ENCODE results near the gene MICAL3.
"Not testable (repeated sequence)": the region's sequence is repeated elsewhere in the genome, so short reads cannot be mapped to it uniquely, and the experiment has no call there.

Gene MICAL3

DNA sequence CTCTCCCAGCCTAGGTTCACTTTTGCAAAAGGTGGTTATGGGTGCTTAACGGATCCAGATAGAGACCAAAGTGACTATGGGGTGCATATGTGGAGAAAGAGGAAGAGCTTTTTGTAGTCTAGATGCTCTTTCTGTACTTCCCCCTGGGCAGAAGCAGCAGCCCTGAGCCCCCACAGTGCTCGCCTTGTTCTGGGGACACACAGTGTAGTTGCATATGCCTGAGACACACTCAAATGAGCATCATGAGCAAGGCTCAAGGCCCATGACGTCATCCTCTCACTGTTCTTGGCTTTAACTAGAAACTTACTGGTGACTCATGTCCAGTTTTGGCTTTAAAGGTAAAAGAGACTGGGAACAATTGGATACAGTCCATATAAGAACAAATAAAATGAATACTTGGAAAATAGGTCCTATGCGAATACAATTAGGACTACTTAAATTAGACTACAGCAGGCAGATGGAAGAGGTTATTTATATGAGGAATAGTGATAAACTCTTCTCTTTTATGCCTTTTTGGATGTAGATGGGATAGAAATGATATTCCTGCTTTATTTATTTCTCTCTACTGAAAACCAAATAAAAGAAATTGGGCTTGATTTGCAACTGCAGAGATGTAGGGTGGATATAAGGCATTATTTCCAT lies 33.3 kb upstream of the MICAL3 start:
- Mint-ChIP-seq H3K27ac (ENCODE audit: low read depth) (no peak overlapping the region), H3K4me3 (no peak overlapping the region), H3K9me3 (no peaks in the 10 kb centered on the region), H3K27me3 (no peaks in the 10 kb centered on the region), H3K36me3 (ENCODE audit: insufficient read depth) (no peaks in the 10 kb centered on the region), H3K4me1 (no peaks in the 10 kb centered on the region)
- DNase-seq (ENCODE audit: low spot score in 2 of 2) (no peak), ATAC-seq (replicated peaks; ENCODE audit: extremely low read depth, poor library complexity, severe bottlenecking) (peak; percentile 52)

DNA sequence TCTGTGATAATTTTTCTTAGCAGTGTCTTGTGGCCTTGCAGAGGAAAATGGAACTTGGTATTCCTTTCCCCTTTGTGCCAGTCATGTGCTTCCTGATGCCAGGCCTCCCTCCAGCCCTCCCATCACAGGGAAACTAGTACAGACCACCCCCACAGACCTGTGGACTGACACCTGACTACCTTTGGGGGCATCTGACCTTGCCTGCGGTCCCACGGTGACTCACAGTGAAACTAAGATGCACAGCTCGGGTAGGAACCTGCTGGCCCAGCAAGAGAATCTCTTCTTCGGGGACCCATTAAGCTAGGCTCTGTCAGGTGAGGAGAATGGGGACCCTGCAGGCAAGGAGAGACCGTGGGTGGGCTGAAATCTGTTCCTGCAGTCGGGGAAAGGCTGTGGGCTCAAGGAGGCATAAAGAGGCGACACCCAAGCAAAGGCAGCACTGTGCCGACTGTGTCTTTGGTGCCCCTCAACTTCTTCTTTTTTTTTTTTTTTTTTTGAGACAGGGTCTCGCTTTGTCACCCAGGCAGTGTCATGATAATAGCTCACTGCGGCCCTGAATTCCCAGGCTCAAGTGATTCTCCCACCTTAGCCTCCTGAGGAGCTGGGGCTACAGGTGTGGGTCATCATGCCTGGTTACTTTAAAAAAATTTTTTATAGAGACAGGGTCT lies 32.6 kb upstream of the MICAL3 start:
- no peaks in the 10 kb centered on the region for H3K4me1 Mint-ChIP-seq
- no peaks in the 10 kb centered on the region for H3K27me3 Mint-ChIP-seq
- ATAC-seq (replicated peaks; ENCODE audit: extremely low read depth, poor library complexity, severe bottlenecking) (peak; percentile 28), DNase-seq (ENCODE audit: low spot score in 2 of 2) (no peak)
- no peak overlapping the region for H3K4me3 Mint-ChIP-seq
- H3K36me3 Mint-ChIP-seq (ENCODE audit: insufficient read depth): no peaks in the 10 kb centered on the region
- H3K27ac Mint-ChIP-seq (ENCODE audit: low read depth): no peak overlapping the region
- no peaks in the 10 kb centered on the region for H3K9me3 Mint-ChIP-seq

DNA sequence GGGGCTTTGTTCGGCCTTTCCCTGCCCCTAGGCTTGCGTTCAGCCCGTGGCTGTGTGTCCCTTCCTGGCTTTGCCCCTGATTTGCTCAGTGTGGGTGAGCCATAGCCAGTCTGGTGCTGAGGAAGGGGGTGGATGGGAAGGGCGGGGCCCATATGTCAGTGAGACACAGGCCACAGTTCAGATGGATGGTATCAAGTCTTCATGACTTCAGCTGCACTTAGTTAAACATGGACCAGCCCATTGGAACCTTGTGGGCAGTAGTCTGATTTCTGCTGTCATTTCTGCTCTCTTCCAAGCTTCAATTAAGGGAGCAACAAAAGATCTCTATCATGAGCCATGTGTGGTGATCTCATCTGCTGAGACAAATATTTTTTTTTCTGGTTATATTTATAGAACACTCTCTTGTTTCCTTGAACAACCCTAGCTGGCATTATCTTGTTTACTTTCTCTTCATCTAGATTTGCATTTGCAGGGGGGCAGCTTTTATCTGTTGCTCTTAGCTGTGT lies 31.9 kb upstream of the MICAL3 start:
- H3K4me3 Mint-ChIP-seq: no peak overlapping the region
- DNase-seq (ENCODE audit: low spot score in 2 of 2) (no peak), ATAC-seq (replicated peaks; ENCODE audit: extremely low read depth, poor library complexity, severe bottlenecking) (no peak)
- no peaks in the 10 kb centered on the region for H3K36me3 Mint-ChIP-seq (ENCODE audit: insufficient read depth)
- H3K4me1 Mint-ChIP-seq: no peaks in the 10 kb centered on the region
- H3K27me3 Mint-ChIP-seq: no peaks in the 10 kb centered on the region
- H3K27ac Mint-ChIP-seq (ENCODE audit: low read depth): no peak overlapping the region
- no peaks in the 10 kb centered on the region for H3K9me3 Mint-ChIP-seq

DNA sequence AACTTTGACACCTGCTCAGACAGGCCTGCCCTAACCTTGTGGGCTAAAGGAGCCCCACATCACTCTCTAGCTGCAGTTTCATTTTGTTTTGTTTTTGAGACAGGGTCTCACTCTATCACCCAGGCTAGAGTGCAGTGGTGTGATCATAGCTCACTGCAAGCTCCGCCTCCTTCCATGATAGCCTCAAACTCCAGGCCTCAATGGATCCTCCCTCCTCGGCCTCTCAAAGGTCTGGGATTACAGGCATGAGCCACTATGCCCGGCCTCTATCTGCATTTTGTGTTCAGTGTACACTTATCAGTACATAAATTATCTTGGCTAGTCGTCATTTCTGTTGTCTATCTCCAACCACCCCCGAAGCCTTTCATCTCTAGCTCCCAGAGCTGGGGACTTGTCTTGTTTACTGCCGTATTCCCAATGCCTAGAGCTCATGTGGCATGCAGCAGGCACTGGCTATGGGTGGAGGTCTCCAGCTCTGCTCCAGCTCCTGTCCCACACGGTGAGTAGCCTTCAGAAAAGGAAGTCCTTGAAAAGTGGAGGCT lies 31.3 kb upstream of the MICAL3 start:
- ATAC-seq (replicated peaks; ENCODE audit: extremely low read depth, poor library complexity, severe bottlenecking) (no peak), DNase-seq (ENCODE audit: low spot score in 2 of 2) (no peak)
- no peak overlapping the region for H3K4me3 Mint-ChIP-seq
- no peaks in the 10 kb centered on the region for H3K4me1 Mint-ChIP-seq
- H3K27me3 Mint-ChIP-seq: peaks cover under 1% of the 10 kb centered on the region
- no peak overlapping the region for H3K27ac Mint-ChIP-seq (ENCODE audit: low read depth)
- no peaks in the 10 kb centered on the region for H3K9me3 Mint-ChIP-seq
- no peaks in the 10 kb centered on the region for H3K36me3 Mint-ChIP-seq (ENCODE audit: insufficient read depth)

- H3K27ac Mint-ChIP-seq (ENCODE audit: low read depth); DNase-seq (ENCODE audit: low spot score in 2 of 2); H3K9me3 Mint-ChIP-seq; H3K36me3 Mint-ChIP-seq (ENCODE audit: insufficient read depth); ATAC-seq (replicated peaks; ENCODE audit: extremely low read depth, poor library complexity, severe bottlenecking); H3K4me3 Mint-ChIP-seq; H3K4me1 Mint-ChIP-seq: not testable (repeated sequence)
- peaks cover 14% of the 10 kb centered on the region for H3K27me3 Mint-ChIP-seq
Observed at GRCh38 chr22:18053216-18053946, 29.0 kb upstream of the MICAL3 start.

DNA sequence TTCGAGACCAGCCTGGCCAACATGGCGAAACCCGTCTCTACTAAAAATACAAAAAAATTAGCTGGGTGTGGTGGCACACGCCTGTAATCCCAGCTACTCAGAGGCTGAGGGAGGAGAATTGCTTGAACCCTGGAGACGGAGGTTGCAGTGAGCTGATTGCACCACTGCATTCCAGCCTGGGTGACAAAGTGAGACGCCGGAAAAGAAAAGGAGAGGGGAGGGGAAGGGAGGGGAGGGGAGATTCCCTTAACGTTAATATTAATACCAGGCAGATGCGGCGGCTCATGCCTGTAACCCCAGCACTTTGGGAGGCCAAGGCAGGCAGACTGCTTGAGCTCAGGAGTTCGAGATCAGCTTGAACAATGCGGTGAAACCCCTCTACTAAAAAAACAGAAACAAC lies 26.8 kb upstream of the MICAL3 start:
- not testable (repeated sequence) for DNase-seq (ENCODE audit: low spot score in 2 of 2); H3K9me3 Mint-ChIP-seq; H3K27ac Mint-ChIP-seq (ENCODE audit: low read depth); H3K4me3 Mint-ChIP-seq; ATAC-seq (replicated peaks; ENCODE audit: extremely low read depth, poor library complexity, severe bottlenecking); H3K36me3 Mint-ChIP-seq (ENCODE audit: insufficient read depth); H3K4me1 Mint-ChIP-seq
- peaks cover 14% of the 10 kb centered on the region for H3K27me3 Mint-ChIP-seq

- no peak overlapping the region for H3K4me3 Mint-ChIP-seq
- DNase-seq (ENCODE audit: low spot score in 2 of 2): no peak
Observed at GRCh38 chr22:18050065-18050464, 25.7 kb upstream of the MICAL3 start.

GRCh38 chr22:18048441-18048898 lies 24.1 kb upstream of the MICAL3 start:
- H3K27ac Mint-ChIP-seq (ENCODE audit: low read depth): no peak overlapping the region
- H3K4me1 Mint-ChIP-seq: no peaks in the 10 kb centered on the region
- no peak overlapping the region for H3K4me3 Mint-ChIP-seq
- peaks cover 14% of the 10 kb centered on the region for H3K27me3 Mint-ChIP-seq
- H3K36me3 Mint-ChIP-seq (ENCODE audit: insufficient read depth): no peaks in the 10 kb centered on the region
- no peaks in the 10 kb centered on the region for H3K9me3 Mint-ChIP-seq
- no peak for DNase-seq (ENCODE audit: low spot score in 2 of 2)
- ATAC-seq (replicated peaks; ENCODE audit: extremely low read depth, poor library complexity, severe bottlenecking): no peak

More at GRCh38 chr22:18050065-18050464, 25.7 kb upstream of the MICAL3 start:
- H3K36me3 Mint-ChIP-seq (ENCODE audit: insufficient read depth): no peaks in the 10 kb centered on the region
- peaks cover 14% of the 10 kb centered on the region for H3K27me3 Mint-ChIP-seq
- no peak for ATAC-seq (replicated peaks; ENCODE audit: extremely low read depth, poor library complexity, severe bottlenecking)
- no peaks in the 10 kb centered on the region for H3K4me1 Mint-ChIP-seq
- no peaks in the 10 kb centered on the region for H3K9me3 Mint-ChIP-seq
- no peak overlapping the region for H3K27ac Mint-ChIP-seq (ENCODE audit: low read depth)

- H3K4me3 Mint-ChIP-seq: no peak overlapping the region
- H3K27me3 Mint-ChIP-seq: peaks cover 14% of the 10 kb centered on the region
- H3K4me1 Mint-ChIP-seq: no peaks in the 10 kb centered on the region
- no peak for DNase-seq (ENCODE audit: low spot score in 2 of 2)
- ATAC-seq (replicated peaks; ENCODE audit: extremely low read depth, poor library complexity, severe bottlenecking): no peak
- no peaks in the 10 kb centered on the region for H3K9me3 Mint-ChIP-seq
- H3K27ac Mint-ChIP-seq (ENCODE audit: low read depth): no peak overlapping the region
- H3K36me3 Mint-ChIP-seq (ENCODE audit: insufficient read depth): no peaks in the 10 kb centered on the region
Observed at GRCh38 chr22:18048041-18048440, 23.7 kb upstream of the MICAL3 start.

DNA sequence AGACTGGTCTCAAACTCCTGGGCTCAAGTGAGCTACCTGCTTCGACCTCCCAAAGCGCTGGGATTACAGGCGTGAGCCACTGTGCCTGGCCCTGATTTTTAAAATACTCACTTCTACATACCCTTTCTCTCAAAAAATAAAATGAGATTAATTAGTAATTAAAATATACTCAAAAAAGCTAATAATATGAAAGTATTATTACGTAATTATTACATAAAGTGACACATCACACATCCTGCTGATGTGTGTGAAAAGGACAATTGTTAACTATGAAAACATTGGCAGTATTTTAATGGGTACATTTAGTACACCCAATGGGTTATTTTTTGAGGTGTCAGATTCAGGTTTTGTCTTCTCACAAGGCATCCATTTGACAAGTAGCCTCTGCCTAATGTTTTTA lies 21.4 kb upstream of the MICAL3 start:
- Mint-ChIP-seq H3K27ac (ENCODE audit: low read depth) (no peak overlapping the region), H3K4me3 (no peak overlapping the region), H3K27me3 (peaks cover 14% of the 10 kb centered on the region), H3K36me3 (ENCODE audit: insufficient read depth) (no peaks in the 10 kb centered on the region), H3K9me3 (no peaks in the 10 kb centered on the region), H3K4me1 (no peaks in the 10 kb centered on the region)
- ATAC-seq (replicated peaks; ENCODE audit: extremely low read depth, poor library complexity, severe bottlenecking): no peak
- DNase-seq (ENCODE audit: low spot score in 2 of 2): no peak

DNA sequence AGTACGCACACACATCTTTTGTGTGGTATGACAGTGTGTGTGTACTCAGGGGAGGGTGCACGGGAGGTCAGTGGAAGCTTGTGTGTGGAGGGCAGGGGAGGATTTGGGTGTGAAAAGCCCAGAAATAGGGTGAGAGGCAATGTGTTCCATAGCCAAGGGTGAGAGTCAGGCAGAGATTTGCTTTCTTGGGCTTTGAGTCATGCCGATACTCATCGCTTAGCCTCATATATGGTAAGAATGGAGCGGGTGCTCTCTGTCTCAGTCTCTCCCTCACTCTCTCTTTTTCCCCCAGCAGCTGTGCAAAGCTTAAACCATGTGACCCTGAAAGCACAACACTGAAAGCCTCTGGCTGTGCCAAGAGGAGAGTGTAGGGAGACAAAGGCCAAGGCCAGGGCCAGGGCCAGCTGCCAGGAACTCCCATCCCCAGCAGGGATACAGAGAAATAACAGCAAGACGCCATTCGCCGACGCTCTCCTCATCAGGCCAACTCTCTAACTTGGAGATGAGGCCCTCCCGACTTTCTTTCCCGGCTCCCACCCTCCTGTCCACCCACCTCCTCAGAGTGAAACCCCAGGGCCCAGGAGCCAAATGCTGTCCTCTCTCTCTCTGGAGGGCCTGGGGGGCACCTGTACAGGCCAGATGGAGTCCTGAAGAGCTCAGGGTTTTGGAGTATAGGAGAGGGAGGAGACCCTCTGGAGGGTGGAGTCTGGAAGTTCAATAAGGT lies 20.3 kb upstream of the MICAL3 start:
- no peaks in the 10 kb centered on the region for H3K36me3 Mint-ChIP-seq (ENCODE audit: insufficient read depth)
- H3K4me3 Mint-ChIP-seq: no peak overlapping the region
- no peaks in the 10 kb centered on the region for H3K4me1 Mint-ChIP-seq
- no peak for DNase-seq (ENCODE audit: low spot score in 2 of 2)
- H3K27me3 Mint-ChIP-seq: peaks cover 4% of the 10 kb centered on the region
- H3K27ac Mint-ChIP-seq (ENCODE audit: low read depth): no peak overlapping the region
- H3K9me3 Mint-ChIP-seq: no peaks in the 10 kb centered on the region
- ATAC-seq (replicated peaks; ENCODE audit: extremely low read depth, poor library complexity, severe bottlenecking): no peak

- ATAC-seq (replicated peaks; ENCODE audit: extremely low read depth, poor library complexity, severe bottlenecking) (no peak), DNase-seq (ENCODE audit: low spot score in 2 of 2) (no peak)
- no peaks in the 10 kb centered on the region for H3K9me3 Mint-ChIP-seq
- no peaks in the 10 kb centered on the region for H3K4me1 Mint-ChIP-seq
- H3K27ac Mint-ChIP-seq (ENCODE audit: low read depth): no peak overlapping the region
- H3K27me3 Mint-ChIP-seq: peaks cover 13% of the 10 kb centered on the region
- no peaks in the 10 kb centered on the region for H3K36me3 Mint-ChIP-seq (ENCODE audit: insufficient read depth)
- H3K4me3 Mint-ChIP-seq: no peak overlapping the region
Observed at GRCh38 chr22:18042685-18043084, 18.3 kb upstream of the MICAL3 start.
